Astrocyte (in vitro differentiated cells and primary cell): ENCODE results near the gene PIK3R1. TPM values are rescaled to one million over a fixed set of nuclear protein-coding genes. Genes with fewer than 3 reads are reported as not detected.

Source experiments
- DNase-seq: peaks from one replicate; pipeline ENCODE4 v3.0.0-alpha.2; 2010; ENCODE audit warnings: low read depth
- FAIRE-seq: peaks from 2 replicates; lab custom pipeline; 2011; peaks lifted over from hg19 to GRCh38; lab: Jason Lieb, UNC
- H2AFZ ChIP-seq: 2 replicates; pipeline ENCODE4 v1.6.0; 2012; ENCODE audit warnings: low read depth, low read length, inconsistent platforms
- H3K27ac ChIP-seq: 2 replicates; pipeline ENCODE4 v1.5.1; 2011; ENCODE audit warnings: low read depth, low read length, inconsistent platforms
- H3K27me3 ChIP-seq: 2 replicates; pipeline ENCODE4 v1.6.0; 2011; ENCODE audit warnings: low read length, inconsistent platforms; ENCODE audit not compliant: insufficient read depth
- H3K36me3 ChIP-seq: 2 replicates; pipeline ENCODE4 v1.5.1; 2011; ENCODE audit warnings: low read length, inconsistent platforms; ENCODE audit not compliant: insufficient read depth
- H3K4me1 ChIP-seq: 2 replicates; pipeline ENCODE4 v1.5.1; 2011; ENCODE audit warnings: low read length, inconsistent platforms; ENCODE audit not compliant: insufficient read depth
- H3K4me2 ChIP-seq: 2 replicates; pipeline ENCODE4 v1.6.0; 2012; ENCODE audit warnings: low read length, inconsistent platforms
- H3K4me3 ChIP-seq: 2 replicates; pipeline ENCODE4 v1.5.1; 2011; ENCODE audit warnings: low read depth, mild to moderate bottlenecking, low read length, inconsistent platforms; ENCODE audit not compliant: insufficient read depth
- H3K79me2 ChIP-seq: 2 replicates; pipeline ENCODE4 v1.6.0; 2012; ENCODE audit warnings: mild to moderate bottlenecking, low read length, inconsistent platforms; ENCODE audit not compliant: insufficient read depth
- H3K9ac ChIP-seq: 2 replicates; pipeline ENCODE4 v1.6.0; 2012; ENCODE audit warnings: mild to moderate bottlenecking, low read length, inconsistent platforms
- H3K9me3 ChIP-seq: 2 replicates; pipeline ENCODE4 v1.5.1; 2012; ENCODE audit warnings: low read depth, mild to moderate bottlenecking, low read length, inconsistent platforms; ENCODE audit not compliant: insufficient read depth
- H4K20me1 ChIP-seq: 2 replicates; pipeline ENCODE4 v1.6.0; 2012; ENCODE audit warnings: low read length, inconsistent platforms; ENCODE audit not compliant: insufficient read depth
- H3K27ac Mint-ChIP-seq: one replicate; pipeline ENCODE4 v1.8.0; 2021; ENCODE audit warnings: mild to moderate bottlenecking, mixed read lengths; ENCODE audit not compliant: unreplicated experiment
- H3K27me3 Mint-ChIP-seq: one replicate; pipeline ENCODE4 v1.8.0; 2021; ENCODE audit warnings: low read depth, mixed read lengths; ENCODE audit not compliant: unreplicated experiment
- H3K36me3 Mint-ChIP-seq: one replicate; pipeline ENCODE4 v1.8.0; 2021; ENCODE audit warnings: low read depth, mixed read lengths; ENCODE audit not compliant: unreplicated experiment
- H3K4me1 Mint-ChIP-seq: one replicate; pipeline ENCODE4 v1.8.0; 2021; ENCODE audit warnings: low read depth, mixed read lengths; ENCODE audit not compliant: unreplicated experiment
- H3K4me3 Mint-ChIP-seq: one replicate; pipeline ENCODE4 v1.8.0; 2021; ENCODE audit warnings: mild to moderate bottlenecking, moderate library complexity, mixed read lengths; ENCODE audit not compliant: unreplicated experiment
- H3K9me3 Mint-ChIP-seq: one replicate; pipeline ENCODE4 v1.8.0; 2021; ENCODE audit warnings: mild to moderate bottlenecking, mixed read lengths; ENCODE audit not compliant: unreplicated experiment
- CTCF ChIP-seq: IDR thresholded peaks from 2 replicates; pipeline ENCODE4 v1.5.1; 2011; ENCODE audit warnings: low read depth, mild to moderate bottlenecking, inconsistent platforms, low read length, moderate library complexity; ENCODE audit not compliant: insufficient read depth
- EZH2 ChIP-seq: IDR thresholded peaks from 2 replicates; pipeline ENCODE4 v1.6.1; 2012; ENCODE audit warnings: mild to moderate bottlenecking, low read length, inconsistent platforms; ENCODE audit not compliant: insufficient read depth
- total RNA-seq: library from RNA; stranded (reverse); gene quantifications from 2 replicates; pipeline ENCODE4 v1.2.1, GENCODE V29; 2021

The PIK3R1 gene
- total RNA-seq, 1 donor from 2014 or later = 25.7 TPM

- no peak for TF ChIP-seq CTCF
- TF ChIP-seq EZH2 = no peak
- peak; percentile 66 for FAIRE-seq
These were observed 129.0 kb downstream of the PIK3R1 start for GRCh38 chr5:68344447-68345111.

GRCh38 chr5:68345171-68345570 lies 129.6 kb downstream of the PIK3R1 start:
- no peak for FAIRE-seq
- Histone ChIP-seq H3K79me2 (no peaks in the 10 kb centered on the region), H3K9me3 (no peaks in the 10 kb centered on the region), H3K27ac (peak overlapping the region; percentile 49), H3K27me3 (no peaks in the 10 kb centered on the region), H4K20me1 (no peaks in the 10 kb centered on the region), H3K4me1 (peaks cover 24% of the 10 kb centered on the region), H3K36me3 (no peaks in the 10 kb centered on the region), H2AFZ (no peak overlapping the region), H3K9ac (peak overlapping the region; percentile 9), H3K4me3 (no peak overlapping the region), H3K4me2 (peak overlapping the region; percentile 62)
- H3K36me3 Mint-ChIP-seq = no peaks in the 10 kb centered on the region
- DNase-seq = peak; percentile 34
- TF ChIP-seq CTCF (no peak), EZH2 (no peak)
- peak overlapping the region; percentile 49 for H3K27ac Mint-ChIP-seq
- no peak overlapping the region for H3K4me3 Mint-ChIP-seq
- H3K27me3 Mint-ChIP-seq = peaks cover under 1% of the 10 kb centered on the region
- H3K4me1 Mint-ChIP-seq = peaks cover 21% of the 10 kb centered on the region
- H3K9me3 Mint-ChIP-seq = peaks cover 3% of the 10 kb centered on the region

More at GRCh38 chr5:68344447-68345111, 129.0 kb downstream of the PIK3R1 start:
- peaks cover 25% of the 10 kb centered on the region for H3K4me1 Mint-ChIP-seq
- peak overlapping the region; percentile 49 for H3K27ac ChIP-seq
- H3K9me3 Mint-ChIP-seq = peaks cover 3% of the 10 kb centered on the region
- H3K9ac ChIP-seq = peak overlapping the region; percentile 9
- peak overlapping the region; percentile 62 for H3K4me2 ChIP-seq
- peak overlapping the region; percentile 12 for H3K4me3 ChIP-seq
- no peaks in the 10 kb centered on the region for H3K79me2 ChIP-seq
- no peaks in the 10 kb centered on the region for H3K27me3 ChIP-seq
- H2AFZ ChIP-seq = no peak overlapping the region
- H4K20me1 ChIP-seq = no peaks in the 10 kb centered on the region
- no peaks in the 10 kb centered on the region for H3K9me3 ChIP-seq
- H3K27ac Mint-ChIP-seq = peak overlapping the region; percentile 49
- no peaks in the 10 kb centered on the region for H3K36me3 Mint-ChIP-seq
- no peaks in the 10 kb centered on the region for H3K36me3 ChIP-seq
- DNase-seq = peak; percentile 83
- peaks cover 29% of the 10 kb centered on the region for H3K4me1 ChIP-seq
- H3K27me3 Mint-ChIP-seq = no peaks in the 10 kb centered on the region
- H3K4me3 Mint-ChIP-seq = no peak overlapping the region

GRCh38 chr5:68345582-68345981 lies 130.0 kb downstream of the PIK3R1 start:
- Mint-ChIP-seq H3K27ac (peak overlapping the region; percentile 49), H3K36me3 (no peaks in the 10 kb centered on the region), H3K4me1 (peaks cover 18% of the 10 kb centered on the region), H3K9me3 (peaks cover 3% of the 10 kb centered on the region), H3K27me3 (peaks cover 2% of the 10 kb centered on the region), H3K4me3 (no peak overlapping the region)
- Histone ChIP-seq H3K27ac (peak overlapping the region; percentile 49), H3K4me2 (no peak overlapping the region), H3K27me3 (no peaks in the 10 kb centered on the region), H4K20me1 (no peaks in the 10 kb centered on the region), H3K9me3 (no peaks in the 10 kb centered on the region), H3K4me3 (no peak overlapping the region), H3K79me2 (no peaks in the 10 kb centered on the region), H3K4me1 (peaks cover 21% of the 10 kb centered on the region), H3K9ac (no peak overlapping the region), H3K36me3 (no peaks in the 10 kb centered on the region), H2AFZ (no peak overlapping the region)
- TF ChIP-seq CTCF (no peak), EZH2 (no peak)
- DNase-seq (no peak), FAIRE-seq (no peak)
